Fibroblast of gingiva (primary cell): ENCODE results near the gene BCO2.
"Not testable (repeated sequence)": the region's sequence is repeated elsewhere in the genome, so short reads cannot be mapped to it uniquely, and the experiment has no call there.

Source experiments
- DNase-seq: peaks from one replicate; pipeline ENCODE4 v3.0.0-alpha.2; 2011; ENCODE audit warnings: low read depth

The BCO2 gene

DNA sequence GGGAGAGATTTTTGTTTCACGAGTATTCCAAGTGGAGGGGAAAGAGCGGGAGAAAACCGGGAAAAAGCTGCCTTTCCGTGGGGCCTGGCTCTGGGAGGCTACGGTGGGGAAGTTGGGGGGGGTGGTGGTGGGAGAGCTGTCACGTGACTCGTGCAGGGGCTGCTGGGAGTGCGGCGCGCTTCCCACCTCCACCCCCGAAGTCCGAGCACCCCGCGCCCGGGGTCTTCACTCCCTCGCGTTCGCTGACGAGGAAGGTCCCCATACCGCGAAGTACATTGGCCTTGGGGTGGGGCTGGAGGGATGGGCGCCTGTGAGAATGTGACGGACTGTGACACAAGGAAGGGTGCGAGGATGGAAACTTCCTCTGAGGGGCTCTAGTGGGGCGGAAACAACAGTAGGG lies 8.2 kb upstream of the BCO2 start, which contains the start of gene TEX12:
Gene TEX12 (plus strand): TSS at position 228 of the 400 bp plus-strand sequence. CDS start 1,897 bp downstream, outside the sequence.
- DNase-seq, result no peak

DNA sequence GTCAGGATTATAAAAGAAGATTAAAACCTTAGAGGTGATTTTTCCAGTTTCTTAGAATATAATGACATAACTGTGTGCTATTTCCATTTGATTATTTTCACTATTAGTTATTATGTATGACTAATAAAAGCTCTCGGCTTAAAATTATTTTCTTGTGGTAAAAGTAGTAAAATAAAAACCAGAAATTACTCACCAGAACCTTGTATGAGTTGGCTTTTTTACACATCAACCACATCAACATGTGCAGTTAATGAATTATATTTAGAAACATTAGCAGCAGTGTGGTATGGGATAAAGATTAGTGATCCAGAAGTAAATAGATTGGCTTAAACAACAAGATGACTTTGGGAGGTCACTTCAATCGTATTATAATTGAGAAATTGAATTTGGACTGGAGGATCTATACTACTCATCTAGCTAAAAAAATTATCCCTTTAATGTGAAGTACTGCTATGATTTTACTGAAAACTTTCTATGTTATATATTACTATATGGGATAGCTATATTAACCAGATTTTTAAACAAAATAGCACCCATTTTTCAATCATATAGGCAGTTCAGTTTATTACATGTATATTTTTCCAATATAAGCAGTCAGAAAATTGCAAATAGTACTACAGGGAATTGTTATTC lies 2.8 kb upstream of the BCO2 start:
- DNase-seq, result peak; percentile 1

DNA sequence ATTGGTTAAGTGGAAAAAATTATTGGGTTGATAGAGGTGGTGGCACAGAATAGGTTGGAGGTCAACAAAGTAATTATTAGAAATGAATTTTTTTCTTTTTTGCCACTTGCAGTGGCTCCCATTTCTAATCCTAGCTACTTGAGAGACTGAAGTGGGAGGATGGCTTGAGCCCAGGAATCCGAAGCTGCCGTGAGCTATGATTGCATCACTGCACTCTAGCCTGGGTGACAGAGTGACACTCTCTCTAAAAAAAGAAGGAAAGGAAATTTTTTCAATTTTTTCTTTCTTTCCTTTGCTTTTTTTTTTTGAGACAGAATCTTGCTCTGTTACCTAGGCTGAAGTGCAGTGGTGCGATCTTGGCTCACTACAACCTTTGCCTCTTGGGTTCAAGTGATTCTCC lies 2.2 kb upstream of the BCO2 start:
- DNase-seq, result no peak

DNA sequence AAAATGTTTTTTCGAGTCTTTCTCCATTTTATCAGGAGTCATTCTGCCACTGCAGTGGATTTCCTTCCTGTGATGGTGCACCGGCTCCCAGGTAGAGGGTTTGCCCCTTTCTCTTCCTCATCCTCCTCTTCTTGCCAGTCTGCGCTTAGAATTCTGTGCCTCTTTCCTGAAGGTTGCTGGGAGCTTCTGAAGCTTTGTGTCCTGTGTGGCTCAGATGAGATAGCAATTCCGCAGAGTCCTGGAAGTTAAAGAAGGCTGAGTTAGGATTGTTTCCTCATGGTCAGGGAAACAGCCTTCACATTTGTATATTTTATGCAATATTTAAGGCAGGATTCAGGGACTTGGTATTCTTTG lies 264 bp downstream of the BCO2 start:
- no peak for DNase-seq

DNA sequence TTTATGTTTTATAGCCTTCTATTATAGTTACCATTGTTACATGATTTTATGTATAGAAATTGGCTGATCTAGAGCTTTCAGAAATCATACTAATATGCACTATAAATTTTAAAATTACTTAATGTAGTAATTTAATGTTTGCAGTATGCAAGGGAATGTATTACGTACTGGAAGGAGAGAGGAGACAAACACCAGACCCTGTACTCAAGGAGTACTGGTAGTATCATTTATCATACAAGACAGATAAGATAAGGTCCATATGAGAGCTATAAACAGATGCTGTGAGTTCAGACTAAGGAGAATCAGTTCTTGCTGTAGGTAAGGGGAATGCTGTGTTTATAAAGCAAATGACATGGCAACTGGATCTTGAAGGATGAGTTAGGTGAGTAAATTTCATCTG lies 765 bp downstream of the BCO2 start:
- no peak for DNase-seq

DNA sequence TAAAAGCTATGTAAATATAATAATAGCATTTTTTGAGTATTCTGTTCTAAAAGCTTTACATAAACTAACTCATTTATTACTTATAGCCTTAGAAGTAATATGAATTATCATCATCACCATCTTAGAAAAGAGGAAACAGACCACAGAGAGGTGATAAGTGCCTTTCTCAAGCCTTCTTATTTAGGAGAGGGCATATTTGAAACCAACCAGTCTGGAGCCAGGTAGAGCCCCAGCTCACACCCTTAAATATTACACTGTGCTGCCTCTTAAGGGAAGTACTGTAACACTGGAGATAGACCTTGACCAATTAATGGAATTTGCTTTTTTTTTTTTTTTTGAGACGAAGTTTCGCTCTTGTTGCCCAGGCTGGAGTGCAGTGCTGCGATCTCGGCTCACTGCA lies 2.3 kb downstream of the BCO2 start:
- DNase-seq, result no peak

DNA sequence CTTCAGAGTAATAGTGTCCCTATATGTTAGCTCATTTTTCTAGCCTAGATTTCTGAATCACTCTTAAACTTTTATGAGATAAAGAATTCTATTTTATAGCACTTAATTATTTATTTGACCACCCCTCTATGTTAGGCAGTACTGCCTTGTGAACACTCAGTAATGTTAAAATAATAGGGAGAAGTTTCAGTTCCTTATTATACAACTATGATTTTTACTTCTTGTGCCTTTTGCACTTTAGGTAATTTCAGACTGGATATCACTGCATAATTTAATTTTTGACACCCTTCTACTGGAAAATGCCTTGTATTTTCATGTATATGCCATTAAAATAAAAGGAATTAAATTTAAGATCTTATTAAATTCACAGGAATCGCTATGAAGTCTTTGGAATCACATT lies 3.1 kb downstream of the BCO2 start:
- DNase-seq, result no peak

DNA sequence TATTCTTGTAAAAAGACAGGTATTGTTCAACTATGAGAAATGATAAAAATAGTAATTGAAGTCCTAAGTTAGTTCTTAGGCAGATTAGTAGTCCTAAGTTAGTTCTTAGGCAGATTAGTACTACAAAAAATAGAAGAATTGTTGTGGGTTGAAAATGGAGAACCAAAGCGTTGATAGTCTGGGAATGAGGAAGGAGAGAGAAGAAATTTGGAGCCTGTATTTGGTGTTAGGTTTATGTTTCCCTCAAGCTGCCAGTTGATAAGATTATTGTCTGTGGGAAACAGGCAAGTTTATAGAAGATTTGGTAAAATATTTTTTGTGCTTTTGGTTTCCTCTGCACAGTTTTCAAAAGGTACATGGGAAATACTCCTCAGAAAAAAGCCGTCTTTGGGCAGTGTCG lies 3.6 kb downstream of the BCO2 start:
- DNase-seq, result no peak

DNA sequence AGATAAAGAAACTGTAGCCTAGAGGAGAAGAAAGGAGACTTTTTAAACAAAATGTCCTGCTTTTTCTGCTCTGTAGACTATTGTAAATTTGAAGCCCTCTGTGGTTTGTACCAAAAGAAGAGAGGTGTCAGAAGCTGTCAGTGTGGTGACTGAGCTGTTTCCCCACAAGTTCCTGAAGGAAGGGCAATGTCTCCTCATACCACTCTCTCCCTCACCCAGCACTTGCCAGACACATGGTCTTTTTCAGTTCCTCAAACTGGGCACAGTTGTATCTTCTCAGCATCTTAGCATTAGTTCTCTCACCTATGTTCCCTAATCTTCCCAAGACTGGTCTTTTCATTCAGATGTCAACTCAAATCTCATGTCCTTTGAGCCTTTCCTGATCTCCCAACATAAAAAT lies 4.3 kb downstream of the BCO2 start:
- DNase-seq, result no peak

DNA sequence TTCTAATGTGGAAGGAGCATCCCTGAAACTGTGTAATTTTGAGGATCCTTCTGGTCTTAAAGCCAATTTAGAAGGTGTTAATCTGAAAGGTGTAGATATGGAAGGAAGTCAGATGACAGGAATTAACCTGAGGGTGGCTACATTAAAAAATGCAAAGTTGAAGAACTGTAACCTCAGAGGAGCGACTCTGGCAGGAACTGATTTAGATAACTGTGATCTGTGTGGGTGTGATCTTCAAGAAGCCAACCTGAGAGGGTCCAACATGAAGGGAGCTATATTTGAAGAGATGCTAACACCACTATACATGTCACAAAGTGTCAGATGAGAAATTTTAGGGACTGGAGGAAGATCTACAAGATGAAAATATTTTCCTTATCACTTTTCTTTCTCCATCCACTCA lies 7.6 kb downstream of the BCO2 start:
- DNase-seq, result no peak

DNA sequence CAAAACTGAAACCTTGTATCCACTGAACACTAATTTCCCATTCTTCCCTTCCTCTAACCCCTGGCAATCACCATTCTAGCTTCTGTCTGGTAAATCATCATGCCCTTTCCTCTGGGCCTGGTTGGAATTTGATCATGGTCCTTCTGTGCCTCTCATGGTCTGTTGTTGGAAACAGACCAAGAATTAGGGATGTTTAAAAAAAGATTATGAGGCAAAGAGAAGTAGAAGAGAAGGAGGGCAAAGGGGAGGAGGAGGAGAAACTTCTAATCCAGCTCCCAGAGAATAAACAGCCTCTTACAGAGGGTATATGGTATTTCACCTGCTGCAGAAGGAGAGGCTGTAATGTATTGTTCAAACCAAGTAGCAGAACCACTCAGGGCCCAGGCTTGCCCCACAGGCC lies 10.6 kb downstream of the BCO2 start:
- peak; percentile 1 for DNase-seq

DNA sequence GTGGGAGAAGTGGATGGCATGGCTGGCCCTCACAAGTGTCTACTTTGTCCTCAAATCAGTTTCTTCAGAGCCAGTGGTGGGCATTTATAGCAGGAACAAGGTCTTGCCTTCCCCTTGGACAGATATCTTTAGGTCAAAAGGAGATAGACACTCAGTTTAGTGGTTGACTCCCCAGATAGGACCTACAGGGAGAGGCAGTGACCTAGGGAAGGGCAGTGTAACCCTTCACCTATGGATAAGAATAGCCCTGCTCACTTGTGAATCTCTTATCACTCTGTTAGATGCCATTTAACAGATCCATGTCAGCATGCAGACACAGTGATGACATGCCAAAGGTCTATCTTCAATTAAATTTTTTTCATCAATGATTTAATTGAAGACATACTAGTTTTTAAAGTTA lies 11.0 kb downstream of the BCO2 start:
- no peak for DNase-seq

DNA sequence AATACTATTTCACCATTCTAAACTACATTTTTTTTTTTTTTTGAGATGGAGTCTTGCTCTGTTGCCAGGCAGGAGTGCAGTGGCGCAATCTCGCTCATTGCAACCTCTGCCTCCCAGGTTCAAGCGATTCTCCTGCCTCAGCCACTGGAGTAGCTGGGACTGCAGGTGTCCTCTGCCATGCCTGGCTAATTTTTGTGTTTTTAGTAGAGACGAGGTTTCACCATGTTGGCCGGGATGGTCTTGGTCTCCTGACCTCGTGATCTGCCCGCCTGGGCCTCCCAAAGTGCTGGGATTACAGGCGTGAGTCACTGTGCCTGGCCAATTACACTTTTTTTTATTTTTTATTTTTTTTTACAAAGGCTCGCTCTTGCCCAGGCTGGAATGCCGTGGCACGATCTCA lies 19.8 kb downstream of the BCO2 start:
- DNase-seq, result not testable (repeated sequence)

DNA sequence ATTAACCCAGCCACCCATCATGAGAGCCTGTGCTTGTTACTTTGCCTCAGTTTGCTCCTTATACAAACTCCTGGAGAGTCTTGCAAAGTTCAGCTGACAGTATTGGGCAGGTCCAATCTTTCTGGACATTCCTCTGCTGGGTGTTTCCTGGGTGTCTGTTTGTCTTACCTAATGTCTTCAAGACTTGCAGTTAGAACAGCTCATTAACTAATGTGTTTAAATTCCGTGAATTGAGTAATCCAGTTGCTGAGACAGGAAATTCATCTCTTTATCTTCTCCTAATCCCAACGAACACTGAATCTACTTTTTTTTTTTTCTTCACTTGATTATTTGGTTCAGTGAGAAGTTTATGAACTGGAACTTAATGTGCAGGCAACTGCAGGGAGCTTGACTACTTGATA lies 20.6 kb downstream of the BCO2 start:
- DNase-seq, result peak; percentile 37

DNA sequence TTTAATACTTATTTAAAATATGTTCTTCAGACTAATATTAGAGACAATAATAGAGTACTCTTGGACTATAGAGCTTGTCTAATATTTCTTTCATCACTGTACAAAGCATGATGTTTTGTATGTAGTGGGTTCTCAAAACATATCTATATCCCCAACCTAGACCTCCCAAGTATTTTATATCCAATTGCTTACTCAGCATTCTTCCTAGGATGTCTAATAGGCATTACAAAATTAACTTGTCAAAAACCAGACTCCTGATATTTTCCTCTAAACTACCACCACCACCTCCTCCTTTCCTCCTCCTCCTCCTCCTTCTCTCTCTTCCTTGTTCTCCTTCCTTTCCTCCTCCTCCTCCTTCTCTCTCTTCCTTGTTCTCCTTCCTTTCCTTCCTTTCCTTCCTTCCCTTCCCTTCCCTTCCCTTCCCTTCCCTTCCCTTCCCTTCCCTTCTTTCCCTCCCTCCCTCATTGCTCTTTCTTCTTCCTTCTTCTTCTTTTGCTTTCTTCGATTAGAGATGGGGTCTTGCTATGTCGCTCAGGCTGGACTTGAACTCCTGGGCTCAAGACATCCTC lies 21.3 kb downstream of the BCO2 start:
- no peak for DNase-seq

DNA sequence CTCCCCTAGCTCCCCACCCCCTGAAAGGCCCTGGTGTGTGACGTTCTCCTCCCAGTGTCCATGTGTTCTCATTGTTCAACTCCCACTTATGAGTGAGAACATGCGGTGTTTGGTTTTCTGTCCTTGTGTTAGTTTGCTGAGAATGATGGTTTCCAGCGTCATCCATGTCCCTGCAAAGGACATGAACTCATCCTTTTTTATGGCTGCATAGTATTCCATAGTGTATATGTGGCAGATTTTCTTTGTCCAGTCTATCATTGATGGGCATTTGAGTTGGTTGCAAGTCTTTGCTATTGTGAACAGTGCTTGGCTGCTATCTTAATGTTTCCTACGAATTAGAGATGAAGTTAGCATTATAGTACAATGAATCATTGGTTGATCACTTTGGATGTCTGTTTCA lies 23.8 kb downstream of the BCO2 start:
- not testable (repeated sequence) for DNase-seq

DNA sequence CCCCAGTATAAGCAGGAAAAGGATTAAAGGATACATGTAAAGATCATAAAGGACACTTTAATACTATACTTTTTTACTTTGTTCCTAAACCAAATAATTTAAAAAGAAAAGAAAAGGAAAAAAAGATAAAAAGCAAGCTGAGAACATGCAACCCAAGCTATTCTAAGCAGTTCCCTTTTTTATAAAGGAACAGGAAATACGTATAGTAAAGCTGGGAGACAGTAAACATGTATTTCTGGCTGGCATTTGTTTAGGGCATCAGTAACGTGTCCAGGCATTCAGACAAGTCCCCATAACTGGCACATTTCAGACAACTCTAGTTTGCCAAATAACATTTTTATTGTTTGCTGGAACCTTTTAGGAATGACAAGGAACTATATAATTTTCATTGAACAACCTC lies 24.9 kb downstream of the BCO2 start:
- no peak for DNase-seq

DNA sequence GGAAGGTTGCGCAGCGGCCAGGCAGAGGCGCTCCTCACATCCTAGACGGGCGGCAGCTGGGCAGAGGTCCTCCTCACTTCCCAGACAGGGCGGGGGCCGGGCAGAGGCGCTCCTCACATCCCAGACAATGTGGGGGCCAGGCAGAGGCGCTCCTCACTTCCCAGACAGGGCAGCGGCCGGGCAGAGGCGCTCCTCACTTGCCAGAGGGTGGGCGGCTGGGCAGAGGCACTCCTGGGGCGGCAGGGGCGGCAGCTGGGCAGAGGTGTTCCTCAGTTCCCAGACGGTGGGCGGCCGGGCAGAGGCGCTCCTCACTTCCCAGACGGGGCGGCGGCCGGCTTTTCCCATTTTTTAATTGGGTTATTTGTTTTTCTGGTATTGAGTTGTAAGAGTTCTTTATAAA lies 30.8 kb downstream of the BCO2 start:
- no peak for DNase-seq

DNA sequence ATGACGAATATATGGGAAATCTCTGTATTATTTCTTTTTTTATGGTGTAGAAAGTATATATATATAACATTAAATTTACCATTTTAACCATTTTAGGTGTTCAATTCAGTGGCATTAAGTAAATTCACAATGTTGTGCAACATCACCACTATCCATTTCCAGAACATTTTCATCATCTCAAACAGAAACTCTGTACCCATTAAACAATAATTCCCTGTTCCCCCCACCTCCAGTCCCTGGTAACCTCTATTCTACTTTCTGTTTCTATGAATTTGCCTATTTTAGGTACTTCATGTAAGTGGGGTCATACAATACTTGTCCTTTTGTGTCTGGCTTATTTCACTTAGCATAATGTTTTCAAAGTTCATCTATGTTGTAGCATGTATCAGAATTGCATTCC lies 35.6 kb downstream of the BCO2 start:
- DNase-seq, result no peak

DNA sequence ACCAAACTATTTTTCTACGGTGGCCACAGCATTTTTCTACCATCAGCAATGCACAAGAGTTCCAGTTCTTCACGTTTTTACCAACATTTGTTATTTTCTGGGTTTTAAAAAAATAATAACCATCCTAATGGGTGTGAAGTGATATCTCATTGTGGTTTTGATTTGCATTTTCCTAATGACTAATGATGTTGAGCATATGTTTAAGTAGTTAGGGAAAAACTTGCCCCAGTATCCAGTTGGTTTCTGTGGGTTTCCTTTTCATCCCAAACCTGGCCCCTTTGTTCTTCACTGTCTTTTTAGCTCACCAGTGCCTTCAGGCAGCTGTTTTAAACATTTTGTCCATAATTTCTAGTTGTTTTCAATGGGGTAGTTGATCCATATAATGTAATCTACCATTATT lies 36.2 kb downstream of the BCO2 start:
- no peak for DNase-seq

DNA sequence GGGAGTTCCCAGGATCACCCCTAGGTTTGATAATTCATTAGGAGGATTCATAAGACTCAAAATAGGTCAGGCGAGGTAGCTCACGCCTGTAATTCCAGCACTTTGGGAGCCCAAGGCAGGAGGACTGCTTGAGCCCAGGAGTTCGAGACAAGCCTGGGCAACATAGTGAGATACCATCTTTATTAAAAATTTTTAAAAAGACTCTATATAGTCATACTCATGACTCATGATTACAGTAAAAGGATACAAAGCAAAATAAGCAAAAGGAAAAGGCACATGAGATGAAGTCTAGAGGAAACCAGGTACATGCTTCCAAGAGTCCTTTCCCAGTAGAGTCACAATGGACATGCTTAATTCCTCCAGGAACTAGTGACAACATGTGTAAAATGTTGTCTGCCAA lies 37.0 kb downstream of the BCO2 start:
- DNase-seq, result no peak

DNA sequence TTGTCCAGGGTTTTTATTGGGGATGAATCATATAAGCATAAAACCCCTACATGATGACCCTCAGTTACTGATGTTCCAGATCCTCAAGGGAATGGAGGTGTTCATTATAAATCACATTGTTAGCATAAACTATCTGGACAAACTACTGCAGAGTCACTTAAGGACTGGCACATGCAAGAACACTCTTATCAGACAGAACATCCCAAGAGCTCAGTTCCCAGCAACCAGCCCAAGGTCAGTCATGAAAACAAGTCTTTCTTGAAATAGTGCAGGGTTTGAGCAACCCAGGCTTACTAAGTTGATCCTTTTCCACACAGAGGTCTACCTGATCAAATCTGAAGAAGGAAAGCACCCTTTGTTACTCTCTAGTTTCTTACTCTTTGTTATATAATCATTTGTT lies 37.4 kb downstream of the BCO2 start:
- DNase-seq, result no peak

DNA sequence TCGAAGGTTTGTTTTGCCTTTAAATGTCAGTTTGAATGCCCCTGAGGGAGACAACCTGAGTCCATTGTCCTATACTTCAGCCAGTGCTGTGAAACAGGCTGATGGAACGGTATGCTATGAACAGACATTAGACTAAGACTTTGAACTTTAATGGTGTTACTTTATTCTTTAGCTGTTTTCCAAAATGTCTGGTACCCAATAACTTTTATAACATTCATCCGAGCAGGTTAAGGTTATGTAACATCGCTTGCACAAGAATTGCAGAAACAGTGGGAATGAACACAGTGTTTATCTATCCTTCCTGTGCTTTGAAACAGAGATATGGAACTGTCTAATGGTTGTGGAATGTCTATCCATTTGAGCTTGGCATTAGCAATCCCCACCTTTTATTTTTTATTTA lies 38.4 kb downstream of the BCO2 start:
- DNase-seq, result no peak

DNA sequence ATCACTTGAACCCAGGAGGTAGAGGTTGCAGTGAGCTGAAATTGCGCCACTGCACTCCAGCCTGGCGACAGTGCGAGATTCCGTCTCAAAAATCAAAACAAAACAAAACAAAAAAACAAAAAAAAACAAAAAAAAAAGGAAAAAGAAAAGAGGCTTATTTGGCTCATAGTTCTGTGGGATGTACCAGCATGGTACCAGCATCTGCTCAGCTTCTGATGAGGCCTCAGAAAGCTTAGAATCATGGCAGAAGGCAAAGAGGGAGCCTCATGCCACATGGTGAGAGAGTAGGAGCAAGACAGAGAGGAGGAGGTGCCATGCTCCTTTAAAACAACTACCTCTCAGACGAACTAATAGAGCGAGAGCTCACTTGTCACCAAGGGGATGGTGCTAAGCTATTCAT lies 40.3 kb downstream of the BCO2 start:
- DNase-seq, result no peak
